ENCODE data around the gene WDFY1. TPM values are rescaled to one million over a fixed set of nuclear protein-coding genes. Genes with fewer than 3 reads are reported as not detected.

Gene WDFY1
- total and polyA plus RNA-seq, 9 of the 15 experiments (the other 6 are each of a cell fraction or from before 2014, with no cell fraction given), result 5.4 to 27.6 (median 17.5) TPM

GRCh38 chr2:223957092-223957851, 12.1 kb upstream of the WDFY1 start, which contains the start of gene MRPL44 (continued):
- TF ChIP-seq JUN (IDR thresholded peaks at IDR 0.05; ENCODE audit: borderline replicate concordance, low read depth, low read length) (no peak), JUN (CRISPR knock-in tag; IDR thresholded peaks at IDR 0.05; ENCODE audit: borderline replicate concordance) (no peak), ZNF3 (CRISPR knock-in tag; IDR thresholded peaks at IDR 0.05) (no peak), CBX5 (IDR thresholded peaks at IDR 0.05; ENCODE audit: borderline replicate concordance, low read depth) (peak; percentile 53; the same call in 1 of the 2 replicates), JUND (IDR thresholded peaks at IDR 0.05; ENCODE audit: borderline replicate concordance, low read depth, low read length) (peak; percentile 62), JUND (tag; IDR thresholded peaks at IDR 0.05; ENCODE audit: borderline replicate concordance, low read depth, low read length) (peak; percentile 21; the same call in 1 of the 3 replicates), TGIF2 (CRISPR knock-in tag; IDR thresholded peaks at IDR 0.05) (no peak), SMARCA4 (IDR thresholded peaks at IDR 0.05) (no peak), TAF1 (IDR thresholded peaks at IDR 0.05; ENCODE audit: control insufficient read depth, extremely low read depth, insufficient read depth, low read length, severe bottlenecking) (peak; percentile 90), ZBTB34 (CRISPR knock-in tag; IDR thresholded peaks at IDR 0.05) (no peak), STAT6 (CRISPR knock-in tag; IDR thresholded peaks at IDR 0.05) (no peak), ZHX1 (conservative IDR thresholded peaks at IDR 0.05; ENCODE audit: low read length) (peak; percentile 85), ZNF507 (tag; conservative IDR thresholded peaks at IDR 0.05) (no peak), ZNF12 (CRISPR knock-in tag; IDR thresholded peaks at IDR 0.05) (no peak), ZNF282 (CRISPR knock-in tag; IDR thresholded peaks at IDR 0.05) (no peak), ELK1 (CRISPR knock-in tag; IDR thresholded peaks at IDR 0.05) (no peak), FOXK2 (conservative IDR thresholded peaks at IDR 0.05 in 1 of 2, IDR thresholded peaks at IDR 0.05 in 1 of 2; ENCODE audit: low read depth in 2 of 2) (peak in 1 of 2 experiments; percentile 49; a peak in 1 of 4 replicates), HNRNPUL1 (IDR thresholded peaks at IDR 0.05; ENCODE audit: low read length) (no peak), ZNF121 (CRISPR knock-in tag; conservative IDR thresholded peaks at IDR 0.05) (no peak), POLR2A (conservative IDR thresholded peaks at IDR 0.05) (peak; percentile 84)

Data from K562 (cell line).